Activated B cell treated with CpG ODN at 0.5 μM for 24 hours (primary cell): ENCODE data around the gene ZWILCH. TPM values are rescaled to one million over a fixed set of nuclear protein-coding genes. Genes with fewer than 3 reads are reported as not detected.

Experiments
- ATAC-seq: fragments of 200-7000 bp; cut with Tn5 transposase; one replicate; pipeline ENCODE4 v1.10.0; 2021; ENCODE audit warnings: low read depth, mild to moderate bottlenecking, moderate library complexity
- CTCF ChIA-PET: fragments of 350-600 bp; sonication (Branson Sonifier 250); formaldehyde crosslinking; loops from one replicate; lab custom pipeline; 2021; ENCODE audit warnings: antibody characterized with exemption; lab: Charles Lee
- POLR2A ChIA-PET: fragments of 350-600 bp; sonication (Branson Sonifier 250); formaldehyde crosslinking; loops from one replicate; lab custom pipeline; 2021; ENCODE audit warnings: antibody characterized with exemption; lab: Charles Lee
- DNase-seq: peaks from one replicate; pipeline ENCODE4 v3.0.0; 2022
- H3K27ac Mint-ChIP-seq: one replicate; pipeline ENCODE4 v1.8.0; 2020; ENCODE audit warnings: mixed read lengths
- H3K27me3 Mint-ChIP-seq: one replicate; pipeline ENCODE4 v1.8.0; 2021; ENCODE audit warnings: mixed read lengths
- H3K36me3 Mint-ChIP-seq: one replicate; pipeline ENCODE4 v1.8.0; 2021; ENCODE audit warnings: low read depth, mixed read lengths
- H3K4me1 Mint-ChIP-seq: one replicate; pipeline ENCODE4 v1.8.0; 2021; ENCODE audit warnings: mixed read lengths
- H3K4me3 Mint-ChIP-seq: one replicate; pipeline ENCODE4 v1.8.0; 2020; ENCODE audit warnings: mild to moderate bottlenecking, mixed read lengths
- H3K9me3 Mint-ChIP-seq: one replicate; pipeline ENCODE4 v1.8.0; 2020; ENCODE audit warnings: mixed read lengths
- intact Hi-C: fragments of 100-400 bp; cut with micrococcal nuclease; formaldehyde crosslinking; loops from one replicate; pipeline ENCODE4 v1.15.1; 2024
- total RNA-seq: library from RNA; stranded (reverse); gene quantifications from 2 replicates; pipeline ENCODE4 v1.2.3, GENCODE V29; 2022
- TF ChIP-seq, protein P1 (sequence below): fragments of 200-600 bp; IDR thresholded peaks from one replicate; pipeline ENCODE4 v1.8.0; 2022; ENCODE audit warnings: antibody characterized with exemption, mild to moderate bottlenecking

Gene ZWILCH
- total RNA-seq, 1 donor from 2014 or later, result 13.7 TPM

DNA sequence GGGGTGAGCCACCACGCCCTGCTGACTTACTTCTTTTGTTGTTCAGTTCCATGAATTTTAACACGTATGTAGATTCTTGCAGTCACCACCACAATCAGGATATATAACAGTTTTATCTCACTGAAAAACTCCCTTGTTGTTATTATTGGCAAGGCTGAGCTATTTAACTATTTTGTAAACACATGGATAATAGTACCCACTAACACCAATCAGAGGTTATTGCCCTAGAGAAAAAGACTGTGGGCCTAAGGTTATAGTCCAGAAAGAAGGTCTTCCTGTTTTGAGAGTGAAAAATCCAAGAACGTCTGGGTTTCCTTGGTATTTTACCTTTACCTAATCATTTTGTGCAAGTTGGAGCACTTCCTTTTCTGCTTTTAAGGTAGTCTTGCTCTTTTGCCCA lies 9.5 kb downstream of the ZWILCH start:
- TF ChIP-seq, protein P1, sequence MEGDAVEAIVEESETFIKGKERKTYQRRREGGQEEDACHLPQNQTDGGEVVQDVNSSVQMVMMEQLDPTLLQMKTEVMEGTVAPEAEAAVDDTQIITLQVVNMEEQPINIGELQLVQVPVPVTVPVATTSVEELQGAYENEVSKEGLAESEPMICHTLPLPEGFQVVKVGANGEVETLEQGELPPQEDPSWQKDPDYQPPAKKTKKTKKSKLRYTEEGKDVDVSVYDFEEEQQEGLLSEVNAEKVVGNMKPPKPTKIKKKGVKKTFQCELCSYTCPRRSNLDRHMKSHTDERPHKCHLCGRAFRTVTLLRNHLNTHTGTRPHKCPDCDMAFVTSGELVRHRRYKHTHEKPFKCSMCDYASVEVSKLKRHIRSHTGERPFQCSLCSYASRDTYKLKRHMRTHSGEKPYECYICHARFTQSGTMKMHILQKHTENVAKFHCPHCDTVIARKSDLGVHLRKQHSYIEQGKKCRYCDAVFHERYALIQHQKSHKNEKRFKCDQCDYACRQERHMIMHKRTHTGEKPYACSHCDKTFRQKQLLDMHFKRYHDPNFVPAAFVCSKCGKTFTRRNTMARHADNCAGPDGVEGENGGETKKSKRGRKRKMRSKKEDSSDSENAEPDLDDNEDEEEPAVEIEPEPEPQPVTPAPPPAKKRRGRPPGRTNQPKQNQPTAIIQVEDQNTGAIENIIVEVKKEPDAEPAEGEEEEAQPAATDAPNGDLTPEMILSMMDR, result no peak

DNA sequence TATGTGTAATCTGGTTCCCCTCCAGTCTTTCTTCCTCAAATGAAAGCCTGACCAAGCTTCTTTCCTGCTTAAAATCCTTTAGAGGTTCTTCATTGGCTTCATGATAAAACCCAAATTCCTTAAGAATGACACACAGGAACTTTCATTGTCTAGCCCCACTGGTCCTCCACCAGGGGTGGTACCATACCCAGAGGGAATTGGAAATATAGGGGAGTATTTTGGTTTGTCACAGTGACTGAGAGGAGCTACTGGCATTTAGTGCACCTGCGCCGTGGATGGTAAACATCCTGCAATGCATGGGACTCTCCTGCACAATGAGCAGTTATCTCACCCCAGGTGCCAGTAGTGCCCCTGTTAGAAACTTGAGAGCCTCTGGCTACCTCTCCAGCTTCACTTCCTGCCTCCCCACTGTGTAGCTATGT lies 10.8 kb downstream of the ZWILCH start:
- intact Hi-C loops, result no loop called here
- no peaks in the 10 kb centered on the region for H3K4me1 Mint-ChIP-seq
- DNase-seq (no peak), ATAC-seq (no peak)
- TF ChIP-seq, protein P1, result no peak
- no peaks in the 10 kb centered on the region for H3K27me3 Mint-ChIP-seq
- no peak overlapping the region for H3K27ac Mint-ChIP-seq
- no peaks in the 10 kb centered on the region for H3K9me3 Mint-ChIP-seq
- H3K36me3 Mint-ChIP-seq, result peaks cover 36% of the 10 kb centered on the region
- no peak overlapping the region for H3K4me3 Mint-ChIP-seq
- POLR2A ChIA-PET, result interaction anchor here (1.1 kb wide), 1 partner anchor 11 kb away, joined by 4 read pairs; the partner anchor contains the start of genes RPL4 and ZWILCH
- CTCF ChIA-PET, result no interaction called here

More for the DNA sequence above, 9.5 kb downstream of the ZWILCH start:
- CTCF ChIA-PET, result no interaction called here
- no peak for DNase-seq
- no peaks in the 10 kb centered on the region for H3K4me1 Mint-ChIP-seq
- peaks cover 37% of the 10 kb centered on the region for H3K36me3 Mint-ChIP-seq
- no peaks in the 10 kb centered on the region for H3K27me3 Mint-ChIP-seq
- no peak overlapping the region for H3K27ac Mint-ChIP-seq
- no peak overlapping the region for H3K4me3 Mint-ChIP-seq
- no peak for ATAC-seq
- intact Hi-C loops, result no loop called here
- no peaks in the 10 kb centered on the region for H3K9me3 Mint-ChIP-seq
- POLR2A ChIA-PET, result interaction anchor here (0.7 kb wide), 1 partner anchor 201 kb away, joined by 6 read pairs; no protein-coding TSS in a partner anchor

DNA sequence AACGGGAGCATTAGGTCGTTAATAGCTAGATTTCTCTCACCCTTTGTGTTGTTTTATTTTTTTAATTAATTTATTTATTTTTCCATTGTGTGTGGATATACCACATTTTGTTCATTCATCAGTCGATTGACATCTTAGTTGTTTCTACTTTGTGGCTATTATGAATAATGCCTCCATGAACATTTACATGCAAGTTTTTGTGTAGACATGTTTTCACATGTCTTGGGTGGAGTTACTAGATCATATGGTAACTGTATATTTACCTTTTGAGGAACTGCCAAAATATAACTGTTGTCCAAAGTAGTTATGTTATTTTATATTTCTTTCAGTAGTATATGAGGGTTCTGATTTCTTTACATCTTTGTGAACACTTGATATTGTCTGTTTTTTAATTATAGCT lies 18.8 kb downstream of the ZWILCH start:
- Mint-ChIP-seq H3K9me3 (no peaks in the 10 kb centered on the region), H3K4me1 (no peaks in the 10 kb centered on the region), H3K27me3 (no peaks in the 10 kb centered on the region), H3K36me3 (peaks cover 44% of the 10 kb centered on the region), H3K27ac (no peak overlapping the region), H3K4me3 (no peak overlapping the region)
- CTCF ChIA-PET, result no interaction called here
- ATAC-seq (no peak), DNase-seq (no peak)
- POLR2A ChIA-PET, result no interaction called here
- intact Hi-C loops, result no loop called here
- TF ChIP-seq, protein P1, result no peak

DNA sequence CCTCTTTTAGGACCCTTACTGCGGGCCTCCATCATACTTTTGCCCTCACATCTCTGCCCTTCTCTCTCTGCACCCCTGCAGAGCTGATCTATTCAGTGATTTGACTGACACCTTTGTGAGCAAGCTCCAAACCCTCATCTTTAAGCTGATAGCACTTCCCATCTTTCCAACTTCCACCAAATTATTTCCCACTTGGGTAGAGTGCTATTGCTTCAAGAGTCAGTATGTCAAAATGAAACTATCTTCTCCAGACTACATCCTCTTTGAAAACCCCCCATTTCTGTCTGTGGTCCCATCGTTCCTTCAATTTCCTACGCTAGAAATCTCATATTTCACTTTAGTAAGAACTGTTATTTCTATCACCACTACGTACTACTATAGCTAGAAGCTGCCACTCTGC lies 19.7 kb downstream of the ZWILCH start:
- Mint-ChIP-seq H3K4me3 (no peak overlapping the region), H3K27me3 (no peaks in the 10 kb centered on the region), H3K9me3 (no peaks in the 10 kb centered on the region), H3K4me1 (no peaks in the 10 kb centered on the region), H3K27ac (no peak overlapping the region), H3K36me3 (peaks cover 48% of the 10 kb centered on the region)
- ChIA-PET CTCF (no interaction called here), POLR2A (interaction anchor here (0.6 kb wide), 1 partner anchor 21 kb away, joined by 3 read pairs; no protein-coding TSS in a partner anchor)
- TF ChIP-seq, protein P1, result no peak
- intact Hi-C loops, result no loop called here
- ATAC-seq, result no peak
- DNase-seq, result no peak

DNA sequence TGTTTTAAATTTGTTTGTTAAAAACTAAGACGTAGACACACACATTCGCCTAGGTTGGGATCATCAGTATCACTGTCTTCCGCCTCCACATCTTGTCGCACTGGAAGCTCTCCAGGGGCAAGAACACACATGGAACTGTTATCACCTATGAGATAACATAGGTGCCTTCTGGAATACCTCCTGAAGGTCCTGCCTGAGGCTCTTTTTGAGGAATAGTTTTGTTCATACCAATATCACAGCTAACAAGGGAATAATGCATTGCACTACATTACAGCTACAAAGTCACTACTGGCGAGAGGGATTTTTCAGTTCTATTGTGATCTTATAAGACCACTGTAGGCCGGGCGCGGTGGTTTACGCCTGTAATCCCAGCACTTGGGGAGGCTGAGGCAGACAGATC lies 29.9 kb downstream of the ZWILCH start:
- DNase-seq (no peak), ATAC-seq (no peak)
- no peaks in the 10 kb centered on the region for H3K4me1 Mint-ChIP-seq
- H3K4me3 Mint-ChIP-seq, result no peak overlapping the region
- no peaks in the 10 kb centered on the region for H3K9me3 Mint-ChIP-seq
- intact Hi-C loops, result no loop called here
- TF ChIP-seq, protein P1, result no peak
- CTCF ChIA-PET, result interaction anchor here (0.6 kb wide), 1 partner anchor 158 kb away, joined by 3 read pairs; no protein-coding TSS in a partner anchor
- H3K36me3 Mint-ChIP-seq, result peaks cover 44% of the 10 kb centered on the region
- POLR2A ChIA-PET, result no interaction called here
- H3K27ac Mint-ChIP-seq, result no peak overlapping the region
- no peaks in the 10 kb centered on the region for H3K27me3 Mint-ChIP-seq
